A549 (cell line): ENCODE results near the gene LRIG3. TPM values are rescaled to one million over a fixed set of nuclear protein-coding genes. Genes with fewer than 3 reads are reported as not detected.

Source experiments
- ATAC-seq, 2 experiments: fragments of 200-7000 bp in 1 of 2; fragments of >200 bp in 1 of 2; cut with Nextera tagmentation in 1 of 2; cut with Tn5 transposase in 1 of 2; 3 replicates each; pipeline versions ENCODE4 v1.8.0 to v1.9.1; 2018 to 2020; ENCODE audit warnings: mild to moderate bottlenecking in 1 of 2, moderate library complexity in 1 of 2
- CTCF ChIA-PET: fragments of 300-600 bp; sonication (Branson Sonifier 250); formaldehyde crosslinking; extraction: SDS; loops from one replicate; lab custom pipeline; 2021; ENCODE audit warnings: antibody characterized with exemption, inconsistent platforms; lab: Yijun Ruan, JAX
- POLR2A ChIA-PET: fragments of 350-600 bp; formaldehyde crosslinking; extraction: SDS; loops from one replicate; lab custom pipeline; 2021; ENCODE audit warnings: antibody characterized with exemption, inconsistent platforms; lab: Yijun Ruan, JAX
- DNase-seq, 2 experiments: peaks; one replicate each; pipeline versions ENCODE4 v3.0.0 to v3.0.0-alpha.2; 2011 to 2016; ENCODE audit warnings: low read depth in 1 of 2, low spot score in 1 of 2
- FAIRE-seq: peaks from 2 replicates; lab custom pipeline; 2011; peaks lifted over from hg19 to GRCh38; lab: Jason Lieb, UNC
- H3K27ac ChIP-seq, 2 experiments: fragments of >200 bp; sonication (Bioruptor Twin); formaldehyde crosslinking; 3 replicates each; pipeline ENCODE4 v1.5.1; 2016 to 2017
- H3K4me1 ChIP-seq: fragments of >200 bp; sonication (Bioruptor Twin); formaldehyde crosslinking; 3 replicates; pipeline ENCODE4 v1.6.1; 2016
- H3K4me2 ChIP-seq: fragments of >200 bp; sonication (Bioruptor Twin); formaldehyde crosslinking; 3 replicates; pipeline ENCODE4 v1.6.1; 2016
- H3K4me3 ChIP-seq: fragments of >200 bp; sonication (Bioruptor Twin); formaldehyde crosslinking; 3 replicates; pipeline ENCODE4 v1.5.1; 2016
- H3K9me3 ChIP-seq: fragments of >200 bp; sonication (Bioruptor Twin); formaldehyde crosslinking; 3 replicates; pipeline ENCODE4 v1.6.1; 2016
- BCL3 ChIP-seq: fragments of >200 bp; sonication (Bioruptor Twin); formaldehyde crosslinking; IDR thresholded peaks from 3 replicates; pipeline ENCODE4 v1.6.1; 2016
- BHLHE40 ChIP-seq: IDR thresholded peaks from 2 replicates; pipeline ENCODE4 v1.6.1; 2012; ENCODE audit warnings: low read depth, low read length, inconsistent platforms
- CHD2 ChIP-seq: fragments of 150-350 bp; IDR thresholded peaks from 2 replicates; pipeline ENCODE4 v1.6.1; 2014; ENCODE audit warnings: low read length; ENCODE audit not compliant: partially characterized antibody
- CHD4 ChIP-seq: fragments of 200-600 bp; sonication (generic); IDR thresholded peaks from 2 replicates; pipeline ENCODE4 v1.6.1; 2016; ENCODE audit warnings: antibody characterized with exemption, mild to moderate bottlenecking, borderline replicate concordance
- E2F6 ChIP-seq: IDR thresholded peaks from 2 replicates; pipeline ENCODE4 v1.6.1; 2012; ENCODE audit warnings: low read depth, borderline replicate concordance
- EHF ChIP-seq: fragments of 250-450 bp; sonication (Bioruptor Pico); IDR thresholded peaks from 2 replicates; pipeline ENCODE4 v1.5.0; 2020; ENCODE audit warnings: mild to moderate bottlenecking
- FOXS1 ChIP-seq: fragments of 250-450 bp; sonication (Bioruptor Pico); IDR thresholded peaks from 2 replicates; pipeline ENCODE4 v1.5.0; 2020; ENCODE audit warnings: mild to moderate bottlenecking, moderate library complexity
- HDAC2 ChIP-seq: fragments of 200-600 bp; sonication (generic); IDR thresholded peaks from 2 replicates; pipeline ENCODE4 v1.6.1; 2016
- HOXB13 ChIP-seq: fragments of 250-450 bp; sonication (Bioruptor Pico); IDR thresholded peaks from 2 replicates; pipeline ENCODE4 v1.5.0; 2020; ENCODE audit warnings: low read depth, mild to moderate bottlenecking, moderate library complexity
- HOXB5 ChIP-seq: fragments of 250-450 bp; sonication (Bioruptor Pico); IDR thresholded peaks from 2 replicates; pipeline ENCODE4 v1.5.0; 2020; ENCODE audit warnings: mild to moderate bottlenecking, moderate library complexity
- KDM5A ChIP-seq: fragments of 200-600 bp; sonication (generic); IDR thresholded peaks from 2 replicates; pipeline ENCODE4 v1.6.1; 2016; ENCODE audit warnings: antibody characterized with exemption, mild to moderate bottlenecking
- MYC ChIP-seq: IDR thresholded peaks from 2 replicates; pipeline ENCODE4 v1.6.1; 2012; ENCODE audit warnings: mild to moderate bottlenecking, inconsistent platforms, low read length, improper control_type of control experiment, borderline replicate concordance
- PHF8 ChIP-seq: fragments of 200-600 bp; sonication (generic); IDR thresholded peaks from 2 replicates; pipeline ENCODE4 v1.6.1; 2016; ENCODE audit warnings: low read depth, mild to moderate bottlenecking, antibody characterized with exemption, moderate library complexity, borderline replicate concordance
- RAD21 ChIP-seq, 2 experiments: fragments of >200 bp in 1 of 2; sonication (Bioruptor Twin) in 1 of 2; formaldehyde crosslinking in 1 of 2; IDR thresholded peaks in 1 of 2; conservative IDR thresholded peaks in 1 of 2; 2 replicates in 1 of 2; 3 replicates in 1 of 2; pipeline ENCODE4 v1.6.1; 2012 to 2018; ENCODE audit warnings: inconsistent platforms in 1 of 2
- RCOR1 ChIP-seq: fragments of 150-350 bp; IDR thresholded peaks from 2 replicates; pipeline ENCODE4 v1.6.1; 2014; ENCODE audit warnings: antibody characterized with exemption, low read length, low read depth
- REST ChIP-seq: fragments of 200-600 bp; sonication (generic); IDR thresholded peaks from 2 replicates; pipeline ENCODE4 v1.6.1; 2016; ENCODE audit warnings: antibody characterized with exemption, mild to moderate bottlenecking, moderate library complexity
- SREBF2 ChIP-seq: fragments of 450-650 bp; IDR thresholded peaks from 2 replicates; pipeline ENCODE4 v1.6.1; 2014; ENCODE audit warnings: mild to moderate bottlenecking, moderate library complexity
- TFCP2L1 ChIP-seq: fragments of 250-450 bp; sonication (Bioruptor Pico); IDR thresholded peaks from 2 replicates; pipeline ENCODE4 v1.5.0; 2021; ENCODE audit warnings: mild to moderate bottlenecking
- TP53 ChIP-seq: fragments of 250-450 bp; sonication (Bioruptor Pico); IDR thresholded peaks from 2 replicates; pipeline ENCODE4 v1.5.0; 2021; ENCODE audit warnings: mild to moderate bottlenecking, moderate library complexity
- ZNF302 ChIP-seq: fragments of 250-450 bp; sonication (Bioruptor Pico); IDR thresholded peaks from 2 replicates; pipeline ENCODE4 v1.9.0; 2021; ENCODE audit warnings: inconsistent platforms, mild to moderate bottlenecking, moderate library complexity
- ZSCAN20 ChIP-seq: fragments of 250-450 bp; sonication (Bioruptor Pico); IDR thresholded peaks from 2 replicates; pipeline ENCODE4 v1.8.0; 2022; ENCODE audit warnings: mild to moderate bottlenecking, moderate library complexity
- WGBS: methylation state at CpG from one replicate; pipeline ENCODE4 v1.1.6; 2017; ENCODE audit errors: missing lambda C conversion rate; 5-methylcytosine and 5-hydroxymethylcytosine counted together
- polyA plus RNA-seq, 4 experiments: library from polyadenylated mRNA; depleted of rRNA in 3 of 4; stranded (reverse); fragments of >200 nt; fragmentation: RNase III in 1 of 4; extraction: RNeasy Plus Mini Kit Qiagen cat#74134 plus additional on column Dnase treatment in 1 of 4; gene quantifications; 2 replicates in 3 of 4; 3 replicates in 1 of 4; pipeline ENCODE4 v1.2.3, GENCODE V29; 2011 to 2017
- TF ChIP-seq, protein P1 (sequence below): fragments of 250-450 bp; sonication (Bioruptor Pico); IDR thresholded peaks from 2 replicates; pipeline ENCODE4 v1.5.0; 2021; ENCODE audit warnings: mild to moderate bottlenecking, moderate library complexity, borderline replicate concordance
- TF ChIP-seq, protein P2 (sequence below): fragments of 250-450 bp; sonication (Bioruptor Pico); IDR thresholded peaks from 2 replicates; pipeline ENCODE4 v1.5.0; 2020; ENCODE audit warnings: low read depth, mild to moderate bottlenecking, moderate library complexity
- TF ChIP-seq, protein P3 (sequence below): IDR thresholded peaks from 2 replicates; pipeline ENCODE4 v1.6.1; 2012
- TF ChIP-seq, protein P4 (sequence below): IDR thresholded peaks from 2 replicates; pipeline ENCODE4 v1.6.1; 2012

Gene LRIG3
- polyA plus RNA-seq, 2 of the 4 experiments (the other 2 are of a cell fraction) = 3.7 to 16.4 TPM

GRCh38 chr12:58873496-58873895 lies 46.8 kb downstream of the LRIG3 start:
- TF ChIP-seq RAD21 (conservative IDR thresholded peaks at IDR 0.05 in 1 of 2, IDR thresholded peaks at IDR 0.05 in 1 of 2) = no peak
- no peak for TF ChIP-seq RCOR1
- TF ChIP-seq PHF8 = no peak
- no peak for TF ChIP-seq E2F6
- no peak for TF ChIP-seq CHD4
- TF ChIP-seq HDAC2 = no peak
- no peak for TF ChIP-seq SREBF2
- no peak for TF ChIP-seq TP53 (CRISPR knock-in tag)
- TF ChIP-seq, protein P1, sequence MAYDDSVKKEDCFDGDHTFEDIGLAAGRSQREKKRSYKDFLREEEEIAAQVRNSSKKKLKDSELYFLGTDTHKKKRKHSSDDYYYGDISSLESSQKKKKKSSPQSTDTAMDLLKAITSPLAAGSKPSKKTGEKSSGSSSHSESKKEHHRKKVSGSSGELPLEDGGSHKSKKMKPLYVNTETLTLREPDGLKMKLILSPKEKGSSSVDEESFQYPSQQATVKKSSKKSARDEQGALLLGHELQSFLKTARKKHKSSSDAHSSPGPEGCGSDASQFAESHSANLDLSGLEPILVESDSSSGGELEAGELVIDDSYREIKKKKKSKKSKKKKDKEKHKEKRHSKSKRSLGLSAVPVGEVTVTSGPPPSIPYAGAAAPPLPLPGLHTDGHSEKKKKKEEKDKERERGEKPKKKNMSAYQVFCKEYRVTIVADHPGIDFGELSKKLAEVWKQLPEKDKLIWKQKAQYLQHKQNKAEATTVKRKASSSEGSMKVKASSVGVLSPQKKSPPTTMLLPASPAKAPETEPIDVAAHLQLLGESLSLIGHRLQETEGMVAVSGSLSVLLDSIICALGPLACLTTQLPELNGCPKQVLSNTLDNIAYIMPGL (CRISPR knock-in tag) = no peak
- no peak for TF ChIP-seq EHF
- TF ChIP-seq BCL3 = no peak
- TF ChIP-seq, protein P2, sequence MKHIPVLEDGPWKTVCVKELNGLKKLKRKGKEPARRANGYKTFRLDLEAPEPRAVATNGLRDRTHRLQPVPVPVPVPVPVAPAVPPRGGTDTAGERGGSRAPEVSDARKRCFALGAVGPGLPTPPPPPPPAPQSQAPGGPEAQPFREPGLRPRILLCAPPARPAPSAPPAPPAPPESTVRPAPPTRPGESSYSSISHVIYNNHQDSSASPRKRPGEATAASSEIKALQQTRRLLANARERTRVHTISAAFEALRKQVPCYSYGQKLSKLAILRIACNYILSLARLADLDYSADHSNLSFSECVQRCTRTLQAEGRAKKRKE (CRISPR knock-in tag) = no peak
- no peak for TF ChIP-seq TFCP2L1
- no peak for TF ChIP-seq FOXS1 (CRISPR knock-in tag)
- TF ChIP-seq ZSCAN20 (CRISPR knock-in tag) = no peak
- TF ChIP-seq, protein P3, sequence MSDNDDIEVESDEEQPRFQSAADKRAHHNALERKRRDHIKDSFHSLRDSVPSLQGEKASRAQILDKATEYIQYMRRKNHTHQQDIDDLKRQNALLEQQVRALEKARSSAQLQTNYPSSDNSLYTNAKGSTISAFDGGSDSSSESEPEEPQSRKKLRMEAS = no peak
- TF ChIP-seq ZNF302 = no peak
- TF ChIP-seq BHLHE40 = no peak
- no peak for TF ChIP-seq MYC
- TF ChIP-seq HOXB5 = no peak
- ATAC-seq (no peak), DNase-seq (no peak), FAIRE-seq (no peak)
- Histone ChIP-seq H3K4me1 (peaks cover 12% of the 10 kb centered on the region), H3K4me2 (no peak overlapping the region), H3K4me3 (no peak overlapping the region), H3K27ac (no peak overlapping the region), H3K9me3 (no peaks in the 10 kb centered on the region)
- ChIA-PET CTCF (no interaction called here), POLR2A (no interaction called here)
- 93% methylated on average over 5 of the region's 5 CpGs for WGBS

DNA sequence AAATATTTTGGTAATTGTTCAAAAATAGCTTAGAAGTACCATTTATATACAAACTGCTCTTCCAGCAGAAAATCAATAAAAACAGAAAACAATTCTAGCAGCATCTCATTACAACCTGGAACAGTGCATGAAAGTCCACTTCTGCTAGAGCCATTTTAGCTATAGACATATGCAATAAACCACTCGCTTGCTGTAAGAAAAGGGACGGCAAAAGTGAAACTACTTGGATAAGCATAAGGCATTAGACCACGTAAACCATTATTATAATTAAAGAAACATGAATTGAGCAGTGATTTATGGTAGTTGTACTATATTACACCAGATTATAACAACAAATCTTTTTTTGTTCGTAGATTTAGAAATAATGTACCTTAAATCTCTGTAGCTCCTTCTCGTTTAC lies 48.7 kb downstream of the LRIG3 start:
- POLR2A ChIA-PET = no interaction called here
- ATAC-seq (no peak), FAIRE-seq (no peak), DNase-seq (no peak)
- no peaks in the 10 kb centered on the region for H3K9me3 ChIP-seq
- TF ChIP-seq BHLHE40 (no peak), CHD2 (no peak), REST (no peak), EHF (no peak), ZNF302 (no peak), KDM5A (no peak), HOXB13 (CRISPR knock-in tag) (no peak)
- TF ChIP-seq, protein P4, sequence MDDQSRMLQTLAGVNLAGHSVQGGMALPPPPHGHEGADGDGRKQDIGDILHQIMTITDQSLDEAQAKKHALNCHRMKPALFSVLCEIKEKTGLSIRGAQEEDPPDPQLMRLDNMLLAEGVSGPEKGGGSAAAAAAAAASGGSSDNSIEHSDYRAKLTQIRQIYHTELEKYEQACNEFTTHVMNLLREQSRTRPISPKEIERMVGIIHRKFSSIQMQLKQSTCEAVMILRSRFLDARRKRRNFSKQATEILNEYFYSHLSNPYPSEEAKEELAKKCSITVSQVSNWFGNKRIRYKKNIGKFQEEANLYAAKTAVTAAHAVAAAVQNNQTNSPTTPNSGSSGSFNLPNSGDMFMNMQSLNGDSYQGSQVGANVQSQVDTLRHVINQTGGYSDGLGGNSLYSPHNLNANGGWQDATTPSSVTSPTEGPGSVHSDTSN = no peak
- TF ChIP-seq, protein P1 (CRISPR knock-in tag) = no peak
- H3K4me3 ChIP-seq = no peak overlapping the region
- H3K4me1 ChIP-seq = peaks cover under 1% of the 10 kb centered on the region; the same call in 1 of the 3 replicates
- CTCF ChIA-PET = interaction anchor here (0.9 kb wide), 1 partner anchor 239 kb away, joined by 3 read pairs; no protein-coding TSS in a partner anchor
- WGBS = 95% methylated on average over 5 of the region's 5 CpGs
- no peak overlapping the region for H3K27ac ChIP-seq
- no peak overlapping the region for H3K4me2 ChIP-seq
